Esophagus muscularis mucosa (tissue), 4 donors: ENCODE results near the gene ANKRD62.

Experiments
- CTCF ChIP-seq, 3 experiments: fragments of 200-600 bp in 2 of 3; fragments of 450-650 bp in 1 of 3; sonication (generic) in 2 of 3; IDR thresholded peaks; one replicate each; pipeline ENCODE4 v1.5.1; 2017 to 2019; ENCODE audit warnings: antibody characterized with exemption in 3 of 3, mild to moderate bottlenecking in 2 of 3, moderate library complexity in 1 of 3
- EP300 ChIP-seq: sonication (generic); formaldehyde crosslinking; IDR thresholded peaks from one replicate; pipeline ENCODE4 v1.6.1; 2017; ENCODE audit warnings: antibody characterized with exemption
- POLR2A ChIP-seq: fragments of 450-650 bp; IDR thresholded peaks from one replicate; pipeline ENCODE4 v1.6.1; 2017; ENCODE audit warnings: antibody characterized with exemption, moderate library complexity, mild to moderate bottlenecking, low read depth
- POLR2AphosphoS5 ChIP-seq, 2 donors: sonication (generic); formaldehyde crosslinking; IDR thresholded peaks; one replicate each; pipeline ENCODE4 v1.6.1; 2017; ENCODE audit warnings: antibody characterized with exemption in 2 of 2

- TF ChIP-seq POLR2AphosphoS5 (IDR thresholded peaks at IDR 0.05) (no peak), CTCF (IDR thresholded peaks at IDR 0.05) (no peak), EP300 (no peak), POLR2A (no peak)
Measured at GRCh38 chr18:12165038-12165768, 71.6 kb downstream of the ANKRD62 start.
